ENCODE data around the gene PES1.

Gene PES1

DNA sequence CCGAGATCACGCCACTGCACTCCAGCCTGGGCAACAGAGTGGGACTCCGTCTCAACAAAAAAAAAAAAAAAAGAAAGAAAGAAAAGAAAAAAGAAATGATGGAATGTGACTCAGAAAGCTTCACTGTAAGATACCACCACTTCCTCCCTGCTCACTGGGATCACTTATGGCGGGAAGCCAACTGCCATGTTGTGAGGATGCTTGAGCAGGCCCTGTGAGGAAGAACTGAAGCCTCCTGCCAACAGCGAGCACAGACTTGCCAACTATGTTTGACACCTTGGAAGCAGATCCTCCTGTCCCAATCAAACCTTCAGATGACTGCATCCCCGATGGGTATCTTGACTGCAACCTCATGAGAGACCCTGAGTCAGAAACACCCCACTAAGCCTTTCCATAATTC lies 53.4 kb downstream of the PES1 start:
- TF ChIP-seq EZH2phosphoT487 (conservative IDR thresholded peaks at IDR 0.05; ENCODE audit: low read length), result no peak
- TF ChIP-seq, protein P1, sequence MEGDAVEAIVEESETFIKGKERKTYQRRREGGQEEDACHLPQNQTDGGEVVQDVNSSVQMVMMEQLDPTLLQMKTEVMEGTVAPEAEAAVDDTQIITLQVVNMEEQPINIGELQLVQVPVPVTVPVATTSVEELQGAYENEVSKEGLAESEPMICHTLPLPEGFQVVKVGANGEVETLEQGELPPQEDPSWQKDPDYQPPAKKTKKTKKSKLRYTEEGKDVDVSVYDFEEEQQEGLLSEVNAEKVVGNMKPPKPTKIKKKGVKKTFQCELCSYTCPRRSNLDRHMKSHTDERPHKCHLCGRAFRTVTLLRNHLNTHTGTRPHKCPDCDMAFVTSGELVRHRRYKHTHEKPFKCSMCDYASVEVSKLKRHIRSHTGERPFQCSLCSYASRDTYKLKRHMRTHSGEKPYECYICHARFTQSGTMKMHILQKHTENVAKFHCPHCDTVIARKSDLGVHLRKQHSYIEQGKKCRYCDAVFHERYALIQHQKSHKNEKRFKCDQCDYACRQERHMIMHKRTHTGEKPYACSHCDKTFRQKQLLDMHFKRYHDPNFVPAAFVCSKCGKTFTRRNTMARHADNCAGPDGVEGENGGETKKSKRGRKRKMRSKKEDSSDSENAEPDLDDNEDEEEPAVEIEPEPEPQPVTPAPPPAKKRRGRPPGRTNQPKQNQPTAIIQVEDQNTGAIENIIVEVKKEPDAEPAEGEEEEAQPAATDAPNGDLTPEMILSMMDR (IDR thresholded peaks at IDR 0.05; ENCODE audit: insufficient read depth, low read length, poor library complexity, severe bottlenecking), result no peak
- no peaks in the 10 kb centered on the region for H4K20me1 ChIP-seq (ENCODE audit: low read depth, low read length)
- no peak overlapping the region for H3K4me3 ChIP-seq (ENCODE audit: insufficient read depth, low read length, poor library complexity, severe bottlenecking)
- H3K4me2 ChIP-seq (ENCODE audit: low read depth, low read length, poor library complexity, severe bottlenecking), result no peak overlapping the region
- H2AFZ ChIP-seq (ENCODE audit: low read depth, low read length, severe bottlenecking), result no peak overlapping the region
- H3K27me3 ChIP-seq (ENCODE audit: low read length), result no peaks in the 10 kb centered on the region
- no peak overlapping the region for H3K9ac ChIP-seq (ENCODE audit: low read length)
- no peaks in the 10 kb centered on the region for H3K36me3 ChIP-seq (ENCODE audit: low read length)
- H3K79me2 ChIP-seq (ENCODE audit: insufficient read depth, low read length), result no peaks in the 10 kb centered on the region
- H3K9me2 ChIP-seq (replicated peaks; ENCODE audit: insufficient read depth, low read length), result no peaks in the 10 kb centered on the region
- H3K27ac ChIP-seq (ENCODE audit: low read depth, low read length), result no peak overlapping the region
- H3K9me3 ChIP-seq (ENCODE audit: insufficient read depth, low read length), result no peaks in the 10 kb centered on the region
- H3F3A ChIP-seq (ENCODE audit: insufficient read depth), result no peaks in the 10 kb centered on the region

GRCh38 chr22:30537083-30537731 lies 54.5 kb downstream of the PES1 start:
- Histone ChIP-seq H3K9me2 (replicated peaks; ENCODE audit: insufficient read depth, low read length) (no peaks in the 10 kb centered on the region), H3K27me3 (ENCODE audit: low read length) (no peaks in the 10 kb centered on the region), H3K4me3 (ENCODE audit: insufficient read depth, low read length, poor library complexity, severe bottlenecking) (no peak overlapping the region), H3K4me2 (ENCODE audit: low read depth, low read length, poor library complexity, severe bottlenecking) (no peak overlapping the region), H3K79me2 (ENCODE audit: insufficient read depth, low read length) (no peaks in the 10 kb centered on the region), H3K9me3 (ENCODE audit: insufficient read depth, low read length) (no peaks in the 10 kb centered on the region), H3K27ac (ENCODE audit: low read depth, low read length) (no peak overlapping the region), H3K36me3 (ENCODE audit: low read length) (no peaks in the 10 kb centered on the region), H3K9ac (ENCODE audit: low read length) (no peak overlapping the region), H3F3A (ENCODE audit: insufficient read depth) (no peaks in the 10 kb centered on the region), H2AFZ (ENCODE audit: low read depth, low read length, severe bottlenecking) (no peak overlapping the region), H4K20me1 (ENCODE audit: low read depth, low read length) (no peaks in the 10 kb centered on the region)
- no peak for TF ChIP-seq EZH2phosphoT487 (conservative IDR thresholded peaks at IDR 0.05; ENCODE audit: low read length)
- TF ChIP-seq, protein P1 (IDR thresholded peaks at IDR 0.05; ENCODE audit: insufficient read depth, low read length, poor library complexity, severe bottlenecking), result no peak

DNA sequence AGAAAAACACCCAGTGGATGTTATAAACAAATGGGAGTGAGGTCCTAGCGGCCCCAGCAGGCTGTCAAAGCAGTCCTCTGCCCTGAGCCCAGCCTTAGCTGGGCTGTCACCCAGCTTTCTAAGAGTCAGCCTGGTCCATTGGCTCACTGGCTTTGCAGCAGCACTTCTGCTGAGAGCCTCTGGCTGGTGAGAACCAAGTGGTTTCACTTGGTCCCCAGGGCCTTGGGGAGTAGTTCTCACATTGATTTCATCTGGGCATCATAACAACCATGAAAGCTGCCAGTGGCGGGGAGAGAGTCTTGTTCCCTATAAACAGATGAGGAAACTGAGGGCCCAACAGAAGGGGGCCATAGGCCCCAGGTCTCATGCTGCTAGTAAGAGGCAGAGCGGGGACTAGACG lies 56.5 kb downstream of the PES1 start:
- no peak overlapping the region for H3K27ac ChIP-seq (ENCODE audit: low read depth, low read length)
- no peak overlapping the region for H2AFZ ChIP-seq (ENCODE audit: low read depth, low read length, severe bottlenecking)
- TF ChIP-seq, protein P1 (IDR thresholded peaks at IDR 0.05; ENCODE audit: insufficient read depth, low read length, poor library complexity, severe bottlenecking), result no peak
- no peak for TF ChIP-seq EZH2phosphoT487 (conservative IDR thresholded peaks at IDR 0.05; ENCODE audit: low read length)
- no peaks in the 10 kb centered on the region for H3K9me2 ChIP-seq (replicated peaks; ENCODE audit: insufficient read depth, low read length)
- H3K27me3 ChIP-seq (ENCODE audit: low read length), result no peaks in the 10 kb centered on the region
- no peaks in the 10 kb centered on the region for H4K20me1 ChIP-seq (ENCODE audit: low read depth, low read length)
- H3K9ac ChIP-seq (ENCODE audit: low read length), result no peak overlapping the region
- H3F3A ChIP-seq (ENCODE audit: insufficient read depth), result no peaks in the 10 kb centered on the region
- H3K4me3 ChIP-seq (ENCODE audit: insufficient read depth, low read length, poor library complexity, severe bottlenecking), result no peak overlapping the region
- no peak overlapping the region for H3K4me2 ChIP-seq (ENCODE audit: low read depth, low read length, poor library complexity, severe bottlenecking)
- no peaks in the 10 kb centered on the region for H3K79me2 ChIP-seq (ENCODE audit: insufficient read depth, low read length)
- no peaks in the 10 kb centered on the region for H3K36me3 ChIP-seq (ENCODE audit: low read length)
- H3K9me3 ChIP-seq (ENCODE audit: insufficient read depth, low read length), result no peaks in the 10 kb centered on the region

Data from SU-DHL-6 (cell line).